Glutamatergic neuron (in vitro differentiated cells): ENCODE results near the gene ZNF750. TPM values are rescaled to one million over a fixed set of nuclear protein-coding genes. Genes with fewer than 3 reads are reported as not detected.
A peak's percentile ranks its signal among the peaks of the same experiment; 100 is the strongest.

Source experiments
- DNase-seq: peaks from one replicate; pipeline ENCODE4 v3.0.0; 2022
- H3K27ac Mint-ChIP-seq: one replicate; pipeline ENCODE4 v1.8.0; 2020; ENCODE audit warnings: mild to moderate bottlenecking, mixed read lengths, inconsistent platforms; ENCODE audit not compliant: unreplicated experiment
- H3K27me3 Mint-ChIP-seq: one replicate; pipeline ENCODE4 v1.8.0; 2020; ENCODE audit warnings: mild to moderate bottlenecking, moderate library complexity, mixed read lengths, inconsistent platforms; ENCODE audit not compliant: unreplicated experiment
- H3K36me3 Mint-ChIP-seq: one replicate; pipeline ENCODE4 v1.8.0; 2020; ENCODE audit warnings: mild to moderate bottlenecking, mixed read lengths, inconsistent platforms; ENCODE audit not compliant: unreplicated experiment
- H3K4me1 Mint-ChIP-seq: one replicate; pipeline ENCODE4 v1.8.0; 2020; ENCODE audit warnings: mild to moderate bottlenecking, low read depth, mixed read lengths, inconsistent platforms; ENCODE audit not compliant: unreplicated experiment
- H3K4me3 Mint-ChIP-seq: one replicate; pipeline ENCODE4 v1.8.0; 2020; ENCODE audit warnings: mild to moderate bottlenecking, mixed read lengths, inconsistent platforms; ENCODE audit not compliant: unreplicated experiment
- H3K9me3 Mint-ChIP-seq: one replicate; pipeline ENCODE4 v1.8.0; 2020; ENCODE audit warnings: mild to moderate bottlenecking, moderate library complexity, mixed read lengths, inconsistent platforms; ENCODE audit not compliant: unreplicated experiment
- total RNA-seq: library from RNA; stranded (reverse); fragmentation: NEBNext Ultra II Directional; extraction: Animal tissue kit (Norgen Biotek cat#: 25700); gene quantifications from one replicate; pipeline ENCODE4 v1.2.1, GENCODE V29; 2021; ENCODE audit not compliant: unreplicated experiment
- TF ChIP-seq, protein P1 (sequence below): fragments of 200-600 bp; sonication (generic); IDR thresholded peaks from one replicate; pipeline ENCODE4 v1.5.0; 2021; ENCODE audit not compliant: partially characterized antibody, unreplicated experiment

Gene ZNF750
- total RNA-seq, 1 donor from 2014 or later, result 1.4 TPM

DNA sequence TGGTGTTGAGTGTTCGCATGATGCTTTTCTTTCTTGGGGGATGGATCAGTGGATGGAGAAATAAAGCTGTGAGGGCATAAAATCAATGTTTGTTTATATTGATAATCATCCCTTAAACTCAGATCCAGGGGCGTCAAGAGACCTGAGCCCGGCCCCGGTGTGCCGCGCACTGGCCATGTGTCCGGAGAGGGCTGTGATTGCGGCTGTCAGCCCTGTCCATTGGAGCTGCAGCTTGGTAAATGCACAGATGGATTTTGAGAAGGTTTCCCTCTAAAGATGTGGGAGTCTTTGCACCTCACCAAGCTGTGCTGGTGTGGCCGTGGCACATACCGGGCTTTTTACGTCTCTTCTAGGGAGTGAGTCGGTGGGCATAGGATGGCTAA lies 21.6 kb upstream of the ZNF750 start:
- peaks cover 12% of the 10 kb centered on the region for H3K27me3 Mint-ChIP-seq
- peaks cover 10% of the 10 kb centered on the region for H3K9me3 Mint-ChIP-seq
- DNase-seq, result no peak
- no peak overlapping the region for H3K4me3 Mint-ChIP-seq
- TF ChIP-seq, protein P1, sequence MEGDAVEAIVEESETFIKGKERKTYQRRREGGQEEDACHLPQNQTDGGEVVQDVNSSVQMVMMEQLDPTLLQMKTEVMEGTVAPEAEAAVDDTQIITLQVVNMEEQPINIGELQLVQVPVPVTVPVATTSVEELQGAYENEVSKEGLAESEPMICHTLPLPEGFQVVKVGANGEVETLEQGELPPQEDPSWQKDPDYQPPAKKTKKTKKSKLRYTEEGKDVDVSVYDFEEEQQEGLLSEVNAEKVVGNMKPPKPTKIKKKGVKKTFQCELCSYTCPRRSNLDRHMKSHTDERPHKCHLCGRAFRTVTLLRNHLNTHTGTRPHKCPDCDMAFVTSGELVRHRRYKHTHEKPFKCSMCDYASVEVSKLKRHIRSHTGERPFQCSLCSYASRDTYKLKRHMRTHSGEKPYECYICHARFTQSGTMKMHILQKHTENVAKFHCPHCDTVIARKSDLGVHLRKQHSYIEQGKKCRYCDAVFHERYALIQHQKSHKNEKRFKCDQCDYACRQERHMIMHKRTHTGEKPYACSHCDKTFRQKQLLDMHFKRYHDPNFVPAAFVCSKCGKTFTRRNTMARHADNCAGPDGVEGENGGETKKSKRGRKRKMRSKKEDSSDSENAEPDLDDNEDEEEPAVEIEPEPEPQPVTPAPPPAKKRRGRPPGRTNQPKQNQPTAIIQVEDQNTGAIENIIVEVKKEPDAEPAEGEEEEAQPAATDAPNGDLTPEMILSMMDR, result no peak
- peaks cover 44% of the 10 kb centered on the region for H3K4me1 Mint-ChIP-seq
- no peak overlapping the region for H3K27ac Mint-ChIP-seq
- H3K36me3 Mint-ChIP-seq, result peaks cover 6% of the 10 kb centered on the region

DNA sequence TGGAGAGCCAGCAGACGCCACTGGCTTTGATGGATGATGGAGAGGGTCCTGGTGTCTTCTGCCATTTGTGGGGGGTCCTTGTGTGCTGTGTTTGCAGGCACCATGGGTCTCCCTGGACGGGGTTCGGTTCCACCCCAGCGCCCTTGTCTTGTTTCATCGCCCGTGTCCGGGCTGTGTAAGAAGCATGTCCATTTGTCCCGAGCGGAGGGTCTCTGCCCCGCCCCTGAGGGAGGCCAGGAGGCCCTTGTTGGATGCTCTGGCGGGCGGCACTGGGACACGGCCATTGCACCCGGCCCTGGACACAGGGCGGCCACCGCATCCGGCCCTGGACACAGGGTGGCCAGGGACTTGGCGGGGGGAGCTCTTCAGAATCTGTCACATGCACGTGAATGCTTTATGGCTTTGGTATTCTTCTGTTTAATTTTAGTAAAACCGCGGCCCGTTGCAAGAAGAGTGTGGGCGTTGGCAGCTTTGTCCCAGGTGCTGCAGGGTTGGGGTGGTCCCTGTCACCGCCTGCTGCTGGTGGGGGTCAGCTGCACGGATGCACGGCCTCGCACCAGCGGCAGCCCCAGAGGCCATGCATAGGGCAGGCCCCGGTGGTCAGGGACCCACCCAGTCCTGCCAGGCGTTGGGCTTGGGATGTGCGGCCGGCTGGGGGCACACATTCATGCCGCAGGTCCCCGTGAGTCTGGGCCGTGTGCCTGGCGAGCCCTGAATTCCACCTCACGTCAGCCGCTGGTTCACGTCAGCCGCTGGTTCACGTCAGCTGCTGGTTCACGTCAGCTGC lies 21.0 kb upstream of the ZNF750 start:
- peaks cover 12% of the 10 kb centered on the region for H3K27me3 Mint-ChIP-seq
- H3K4me1 Mint-ChIP-seq, result peaks cover 38% of the 10 kb centered on the region
- DNase-seq, result no peak
- peaks cover 7% of the 10 kb centered on the region for H3K9me3 Mint-ChIP-seq
- H3K27ac Mint-ChIP-seq, result no peak overlapping the region
- H3K4me3 Mint-ChIP-seq, result no peak overlapping the region
- TF ChIP-seq, protein P1, result no peak
- H3K36me3 Mint-ChIP-seq, result peaks cover 12% of the 10 kb centered on the region

DNA sequence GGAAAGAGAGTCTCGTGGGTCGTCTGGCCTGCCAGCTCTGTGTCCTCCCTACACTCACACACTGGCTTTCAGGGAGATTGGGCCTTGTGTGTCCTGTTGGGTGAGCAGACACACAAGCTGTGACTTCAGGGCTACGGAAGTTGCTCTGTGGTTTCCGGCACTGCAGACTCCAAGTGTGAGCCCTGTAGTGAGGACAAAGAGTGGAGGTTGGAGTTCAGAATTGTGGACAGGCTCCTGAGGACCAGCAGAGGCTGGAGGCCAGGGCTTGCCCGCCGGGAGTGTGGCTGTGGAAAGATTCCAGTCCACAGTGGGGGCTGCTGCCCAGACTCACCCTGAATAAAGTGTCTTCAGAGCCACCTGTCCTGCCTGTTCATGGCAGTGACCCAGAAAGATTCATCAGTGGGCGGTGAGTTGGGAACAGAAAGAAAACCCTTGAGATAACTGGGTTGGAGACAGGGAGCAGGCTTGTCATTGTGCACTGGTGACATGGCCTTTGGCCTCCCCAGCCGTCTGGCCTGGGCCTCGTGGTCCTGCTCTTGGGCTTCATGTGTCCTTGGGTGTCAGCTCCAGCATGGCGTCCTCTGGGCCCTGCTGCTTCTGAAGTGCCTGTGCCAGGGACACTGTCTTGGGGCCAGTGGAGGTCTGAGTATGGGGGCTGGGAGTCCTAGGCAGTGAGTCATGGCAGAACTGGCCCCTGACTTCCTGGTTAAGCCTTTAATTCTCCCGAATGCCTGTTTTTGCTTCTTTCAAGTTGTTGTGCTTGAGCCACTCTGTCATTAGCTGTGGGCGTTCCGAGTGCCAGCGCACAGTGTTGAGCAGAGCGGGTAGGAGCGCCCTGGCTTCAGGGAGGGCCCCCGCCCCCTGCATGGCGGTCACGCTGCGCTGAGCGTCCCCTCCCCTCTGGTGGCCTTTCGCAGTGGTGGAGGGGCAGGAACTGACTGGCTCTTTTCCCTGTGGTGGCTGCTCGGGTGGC lies 19.9 kb upstream of the ZNF750 start:
- Mint-ChIP-seq H3K27me3 (peaks cover 9% of the 10 kb centered on the region), H3K36me3 (peaks cover 14% of the 10 kb centered on the region), H3K9me3 (peaks cover 5% of the 10 kb centered on the region), H3K4me1 (peaks cover 32% of the 10 kb centered on the region), H3K27ac (peak overlapping the region; percentile 62), H3K4me3 (peak overlapping the region; percentile 28)
- TF ChIP-seq, protein P1, result no peak
- DNase-seq, result no peak

DNA sequence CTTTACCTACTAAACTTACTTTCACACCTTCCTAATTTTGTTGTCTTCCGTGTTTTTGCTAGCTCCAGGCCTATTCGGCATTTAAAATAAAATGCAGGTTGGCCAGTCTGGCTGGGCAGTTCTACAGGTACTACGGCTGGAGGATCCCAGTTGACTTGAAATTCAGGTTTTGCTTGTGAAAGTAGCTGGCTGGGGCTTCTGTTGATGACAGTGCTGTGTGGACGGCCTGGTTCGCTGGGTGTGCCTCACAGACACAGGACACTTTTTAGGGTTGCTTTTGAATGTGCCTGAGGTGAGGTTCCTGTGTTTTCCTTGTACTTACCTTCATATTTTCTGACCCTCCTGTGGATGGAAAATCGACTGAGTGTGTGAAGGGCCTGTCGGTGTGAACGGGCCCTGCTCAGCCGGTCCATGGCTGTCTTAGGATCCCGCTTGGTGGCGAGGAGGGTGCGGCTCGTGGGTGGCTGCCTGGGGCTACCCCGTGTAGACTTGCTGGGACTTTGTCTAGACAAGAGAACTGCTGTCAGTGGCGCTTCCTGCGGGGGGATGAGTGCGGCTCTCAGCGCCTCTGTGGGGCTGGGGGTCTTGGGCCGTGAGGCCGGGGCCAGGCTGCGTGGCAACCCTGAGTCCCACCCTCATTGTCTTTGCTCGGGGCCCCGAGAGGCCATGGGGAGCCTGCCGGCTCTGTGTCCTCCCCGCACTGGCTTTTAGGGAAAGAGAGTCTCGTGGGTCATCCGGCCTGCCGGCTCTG lies 18.7 kb upstream of the ZNF750 start:
- peaks cover 5% of the 10 kb centered on the region for H3K27me3 Mint-ChIP-seq
- peaks cover 3% of the 10 kb centered on the region for H3K9me3 Mint-ChIP-seq
- no peak for DNase-seq
- no peak overlapping the region for H3K4me3 Mint-ChIP-seq
- H3K27ac Mint-ChIP-seq, result no peak overlapping the region
- H3K36me3 Mint-ChIP-seq, result peaks cover 14% of the 10 kb centered on the region
- H3K4me1 Mint-ChIP-seq, result peaks cover 22% of the 10 kb centered on the region
- TF ChIP-seq, protein P1, result no peak
